C1 segment of cervical spinal cord (tissue), 14 donors: ENCODE results near the gene CD48.

ENCODE experiments used
- DNase-seq, 14 donors: peaks; one replicate each; lab custom pipeline; 2025; lab: John Stamatoyannopoulos, UW

Gene CD48, protein sequence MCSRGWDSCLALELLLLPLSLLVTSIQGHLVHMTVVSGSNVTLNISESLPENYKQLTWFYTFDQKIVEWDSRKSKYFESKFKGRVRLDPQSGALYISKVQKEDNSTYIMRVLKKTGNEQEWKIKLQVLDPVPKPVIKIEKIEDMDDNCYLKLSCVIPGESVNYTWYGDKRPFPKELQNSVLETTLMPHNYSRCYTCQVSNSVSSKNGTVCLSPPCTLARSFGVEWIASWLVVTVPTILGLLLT

DNA sequence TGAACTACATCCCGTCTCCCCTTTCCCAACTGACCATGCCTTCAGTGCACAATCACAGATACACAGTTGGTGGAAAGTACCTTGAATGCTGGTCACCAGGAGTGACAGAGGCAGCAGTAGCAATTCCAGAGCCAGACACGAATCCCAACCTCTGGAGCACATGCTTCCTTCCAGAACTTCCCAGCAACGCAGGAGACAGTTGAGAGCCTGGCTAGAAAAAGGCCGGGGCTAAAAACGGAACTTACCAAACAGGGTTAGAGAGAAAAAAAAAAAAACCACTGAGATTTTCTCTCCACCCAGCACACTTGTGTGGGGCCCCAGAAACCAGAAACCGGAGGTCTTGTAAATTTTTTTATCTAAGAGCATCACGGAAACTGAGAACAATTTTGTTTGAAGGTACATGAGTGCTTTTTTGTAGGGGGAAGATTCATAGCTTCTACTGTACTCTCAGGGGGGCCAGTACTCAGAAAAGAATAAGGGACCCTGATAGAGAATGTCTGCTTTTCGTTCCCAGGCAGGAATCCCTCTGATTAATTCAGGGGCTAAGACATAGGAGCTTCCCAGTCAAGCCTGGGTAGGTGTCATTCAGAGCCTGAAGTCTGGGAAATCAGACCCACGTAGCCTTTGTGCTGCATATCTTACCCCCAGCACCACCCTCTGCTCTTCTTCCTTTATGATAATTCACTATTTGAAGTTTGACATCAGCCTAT lies at the start of gene CD48:
TSS of gene CD48 (minus strand) at position 221 of the 710 bp plus-strand sequence. CDS start at position 162, 59 bp downstream.
- DNase-seq: no peak

DNA sequence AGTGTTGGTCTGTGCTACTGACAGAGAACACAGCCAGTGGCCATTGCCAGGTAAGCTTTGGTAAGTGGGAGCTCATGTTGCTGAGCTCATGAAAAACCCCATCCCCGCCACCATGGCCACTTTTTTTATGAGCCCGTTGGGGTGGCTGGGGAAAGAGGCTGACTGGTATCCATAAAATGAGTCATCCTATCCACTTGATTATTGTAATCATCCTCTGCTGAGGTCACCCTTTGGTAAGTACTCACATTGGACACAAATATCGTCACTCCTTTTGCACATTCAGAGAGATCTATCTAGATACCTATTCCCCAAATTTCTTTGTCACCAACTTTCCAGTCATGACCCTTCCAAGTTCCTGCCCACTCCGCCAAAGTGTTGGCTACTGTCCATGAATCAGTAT lies 49.4 kb upstream of the CD48 start:
- no peak for DNase-seq

DNA sequence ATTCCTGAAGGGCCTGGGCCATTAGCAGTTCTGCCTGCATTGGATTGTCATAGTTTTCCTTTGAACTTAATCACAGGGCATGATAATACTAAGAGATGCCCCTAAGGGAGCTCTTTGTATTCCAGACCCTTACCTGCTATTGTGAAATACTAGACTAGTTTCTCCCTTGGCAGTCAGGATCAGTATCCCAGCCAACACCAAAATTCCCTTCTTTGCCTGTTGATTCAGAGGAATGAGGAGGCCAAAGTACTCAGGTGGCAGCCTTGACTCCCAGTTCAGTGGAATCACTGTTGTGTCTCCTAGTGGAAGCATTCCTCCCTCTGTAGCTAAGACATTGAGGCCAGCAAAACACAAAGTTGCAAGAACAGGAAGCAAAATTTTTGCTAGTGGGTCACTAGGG lies 48.1 kb upstream of the CD48 start:
- DNase-seq: no peak

DNA sequence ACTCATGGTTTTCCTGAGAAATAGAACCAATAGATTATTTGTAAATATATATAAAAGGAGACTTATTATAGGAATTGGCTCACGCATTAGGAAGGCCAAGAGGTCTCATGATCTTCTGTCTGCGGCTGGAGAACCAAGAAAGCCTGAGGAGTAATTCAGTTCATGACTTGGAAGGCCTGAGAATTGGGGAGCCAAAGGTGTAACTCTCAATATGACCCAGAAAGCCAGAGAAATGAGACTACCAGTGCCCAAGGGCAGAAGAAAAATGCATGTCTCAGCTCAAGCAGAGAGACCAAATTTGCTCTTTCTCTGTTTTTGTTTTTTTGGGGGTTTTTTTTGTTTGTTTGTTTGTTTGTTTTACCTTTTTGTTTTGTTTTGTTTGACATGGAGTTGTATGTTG lies 46.9 kb upstream of the CD48 start:
- no peak for DNase-seq

DNA sequence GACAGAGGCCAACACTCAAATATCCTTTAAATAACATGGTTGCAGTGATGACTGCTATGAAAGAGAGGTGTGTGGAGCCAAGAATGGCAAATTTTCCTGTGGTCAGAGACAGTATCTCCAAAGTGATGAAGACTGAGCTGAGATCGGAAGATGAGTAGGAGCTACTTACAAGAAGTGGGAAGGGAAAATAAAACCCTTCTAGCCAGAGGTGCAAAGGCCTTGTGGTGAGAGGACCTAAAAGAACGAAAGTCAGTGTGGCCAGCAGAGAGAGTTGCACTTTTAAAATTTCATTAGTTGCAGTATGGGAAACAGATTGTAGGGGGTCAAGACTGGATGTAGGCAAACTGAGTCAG lies 45.2 kb upstream of the CD48 start:
- DNase-seq: no peak

DNA sequence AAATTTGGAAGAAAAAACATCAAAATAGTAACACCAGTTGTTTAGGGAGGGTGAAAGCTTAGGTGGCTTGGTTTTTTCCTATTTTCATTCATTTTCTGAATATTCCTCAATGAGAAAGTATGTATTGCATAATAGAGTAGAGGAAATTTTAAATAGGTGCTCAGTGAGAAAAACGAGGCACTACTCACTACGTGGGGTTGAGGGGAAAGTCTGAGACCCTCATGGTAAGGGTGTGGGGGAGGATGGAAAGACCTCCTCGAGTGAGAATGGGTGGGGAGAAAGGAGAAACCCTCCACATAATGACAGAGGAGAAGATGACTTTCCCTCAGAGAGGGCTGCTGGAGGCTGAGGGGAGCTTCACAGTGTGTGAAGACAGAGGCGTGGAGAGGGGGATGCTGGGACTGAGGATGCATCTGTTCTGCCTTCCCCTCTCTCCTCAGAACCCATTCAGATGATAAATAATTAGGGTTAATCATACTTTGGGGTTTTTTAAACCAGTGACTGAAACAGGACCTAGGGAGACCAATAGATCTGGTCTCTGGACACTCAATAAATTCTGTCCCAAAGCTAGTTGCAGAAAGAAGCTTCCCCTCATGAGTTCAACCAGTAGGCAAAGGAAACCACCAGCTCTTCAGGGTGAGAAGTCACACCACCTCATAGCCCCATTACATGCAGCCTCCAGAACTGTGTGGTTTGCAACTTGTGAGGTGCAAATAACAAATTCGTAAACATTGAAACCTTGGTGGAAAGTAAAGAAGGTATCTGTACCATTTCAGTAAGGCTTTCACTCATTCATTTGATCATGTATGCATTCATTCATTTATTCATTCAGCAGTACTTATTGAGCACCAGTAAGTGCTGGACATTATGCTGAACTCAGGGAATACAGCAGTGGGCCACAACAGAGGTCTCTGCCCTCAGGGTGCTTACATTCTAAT lies 44.6 kb upstream of the CD48 start:
- DNase-seq: no peak

DNA sequence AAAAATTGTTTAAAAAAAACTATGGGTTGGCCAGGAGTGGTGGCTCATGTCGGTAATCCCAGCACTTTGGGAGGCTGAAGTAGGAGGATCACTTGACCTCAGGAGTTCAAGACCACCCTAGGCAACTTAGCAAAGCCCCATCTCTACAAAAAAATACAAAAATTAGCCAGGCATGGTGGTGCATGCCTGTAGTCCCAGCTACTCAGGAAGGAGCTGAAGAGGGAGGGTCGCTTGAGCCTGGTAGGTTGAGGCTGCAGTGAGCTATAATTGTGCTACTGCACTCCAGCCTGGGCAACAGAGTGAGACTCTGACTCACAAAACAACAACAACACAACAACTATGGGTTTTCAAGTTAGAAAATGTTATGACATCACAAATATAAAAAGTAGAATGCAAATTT lies 43.8 kb upstream of the CD48 start:
- no peak for DNase-seq

DNA sequence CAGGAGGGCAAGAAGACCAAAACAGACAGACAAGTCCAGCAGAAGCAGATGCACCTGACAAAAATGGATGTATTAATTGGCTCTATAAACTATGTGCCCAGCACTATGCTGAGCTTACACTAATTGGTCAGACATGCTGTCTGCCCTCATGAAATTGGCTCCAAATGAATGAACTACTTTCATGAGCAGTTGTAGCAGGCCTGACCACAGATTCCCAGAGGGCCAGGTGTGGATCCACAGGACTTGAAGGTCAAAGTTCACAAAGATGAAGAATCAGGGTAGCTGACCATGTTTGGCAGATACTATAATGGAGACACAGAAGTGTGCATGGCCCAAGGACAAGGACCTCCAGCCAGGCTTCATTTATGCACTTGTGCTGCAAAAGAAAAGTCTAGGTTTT lies 42.0 kb upstream of the CD48 start:
- DNase-seq: no peak

DNA sequence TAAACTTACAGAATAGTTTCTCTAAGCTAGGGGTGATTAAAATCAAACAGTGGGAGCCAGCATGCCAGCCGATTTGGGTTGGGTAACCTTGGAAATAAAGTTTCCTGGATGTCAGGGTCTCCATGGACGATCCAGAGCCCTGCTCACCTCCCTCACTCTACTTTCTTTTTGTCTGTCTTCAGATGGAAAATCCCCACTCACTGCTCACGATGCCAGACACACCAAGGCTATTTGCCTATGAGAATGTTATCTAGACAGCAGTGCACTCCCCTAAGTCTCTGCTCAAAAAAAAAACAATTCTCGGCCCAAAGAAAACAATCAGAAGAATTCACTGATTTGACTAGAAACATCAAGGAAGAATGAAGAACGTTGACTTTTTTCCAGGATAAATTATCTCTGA lies 41.3 kb upstream of the CD48 start:
- DNase-seq: no peak

DNA sequence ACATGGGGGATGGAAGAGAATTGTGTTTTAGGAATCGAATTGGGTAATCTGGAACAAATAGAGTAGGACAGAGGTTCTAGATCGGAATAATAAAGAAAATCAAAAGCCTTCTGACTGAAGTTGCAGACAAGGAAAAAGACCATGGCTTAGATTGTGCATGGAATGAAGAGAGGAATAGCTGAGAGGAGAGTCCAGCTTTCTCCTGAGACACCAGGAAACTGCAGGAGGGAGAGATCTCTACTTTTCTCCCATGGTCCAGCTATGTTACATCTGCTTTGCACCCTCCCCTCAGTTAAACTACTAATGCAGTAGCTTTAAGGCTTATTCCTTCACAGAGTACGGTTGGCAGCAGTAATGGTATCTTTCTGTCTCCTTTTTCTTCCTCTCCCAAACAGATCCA lies 40.8 kb upstream of the CD48 start:
- DNase-seq: no peak

DNA sequence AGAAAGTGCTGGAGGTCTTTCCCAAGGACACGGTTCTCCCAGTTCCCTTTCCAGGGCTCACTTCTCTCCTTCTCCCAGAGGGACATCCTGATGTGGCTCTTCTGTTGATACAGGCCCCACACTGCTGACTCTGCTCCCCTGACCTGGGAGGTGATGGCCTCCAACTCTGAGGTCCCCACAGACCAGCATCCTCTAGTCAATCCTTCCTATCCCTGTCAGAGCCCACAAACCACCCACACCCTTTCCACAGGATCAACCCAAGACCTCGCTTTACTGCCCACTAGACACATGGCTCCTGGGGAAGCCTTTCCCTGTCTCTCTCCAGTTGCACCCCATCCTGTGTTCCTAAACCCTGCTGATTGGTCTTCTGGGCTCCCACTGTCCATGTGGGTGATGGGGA lies 39.0 kb upstream of the CD48 start:
- no peak for DNase-seq

DNA sequence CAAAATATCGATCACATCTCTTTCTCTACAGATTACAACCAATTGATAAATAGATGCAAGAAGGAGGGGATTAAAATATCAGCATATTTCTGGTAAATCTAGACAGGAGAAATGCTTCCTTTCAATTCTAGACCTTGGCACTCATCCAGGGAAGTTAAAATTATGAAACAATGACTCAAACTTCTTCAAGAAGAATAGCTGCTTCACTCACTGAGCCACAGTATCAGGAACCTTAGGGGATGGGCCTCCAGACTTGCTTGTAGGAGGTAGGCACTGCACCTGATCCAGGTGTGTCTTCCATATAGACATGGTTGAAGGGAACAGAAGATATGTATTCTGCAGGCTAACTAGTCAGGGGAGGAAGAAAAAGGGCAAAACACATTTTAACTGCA lies 37.3 kb upstream of the CD48 start:
- DNase-seq: no peak

DNA sequence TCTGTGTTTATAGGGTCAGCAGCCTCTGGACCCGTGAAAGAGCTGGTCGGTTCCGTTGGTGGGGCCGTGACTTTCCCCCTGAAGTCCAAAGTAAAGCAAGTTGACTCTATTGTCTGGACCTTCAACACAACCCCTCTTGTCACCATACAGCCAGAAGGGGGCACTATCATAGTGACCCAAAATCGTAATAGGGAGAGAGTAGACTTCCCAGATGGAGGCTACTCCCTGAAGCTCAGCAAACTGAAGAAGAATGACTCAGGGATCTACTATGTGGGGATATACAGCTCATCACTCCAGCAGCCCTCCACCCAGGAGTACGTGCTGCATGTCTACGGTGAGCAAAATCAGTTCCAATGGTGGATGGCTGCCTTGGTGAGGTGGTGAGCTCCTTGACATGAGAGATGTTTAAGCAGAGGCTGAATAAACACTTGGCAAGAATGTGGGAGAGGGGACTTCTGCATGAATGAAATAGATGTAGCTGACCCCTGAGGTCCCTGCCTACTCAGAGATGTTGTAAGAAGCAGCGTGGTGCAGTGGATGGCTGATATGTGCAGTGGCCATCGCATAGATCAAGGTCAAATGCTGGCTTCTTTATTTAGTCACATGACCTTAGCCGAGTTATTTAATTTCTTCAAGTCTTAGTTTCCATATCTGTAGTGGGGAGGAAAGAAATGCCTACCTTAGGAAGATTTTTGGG lies 36.7 kb upstream of the CD48 start:
- DNase-seq: no peak

DNA sequence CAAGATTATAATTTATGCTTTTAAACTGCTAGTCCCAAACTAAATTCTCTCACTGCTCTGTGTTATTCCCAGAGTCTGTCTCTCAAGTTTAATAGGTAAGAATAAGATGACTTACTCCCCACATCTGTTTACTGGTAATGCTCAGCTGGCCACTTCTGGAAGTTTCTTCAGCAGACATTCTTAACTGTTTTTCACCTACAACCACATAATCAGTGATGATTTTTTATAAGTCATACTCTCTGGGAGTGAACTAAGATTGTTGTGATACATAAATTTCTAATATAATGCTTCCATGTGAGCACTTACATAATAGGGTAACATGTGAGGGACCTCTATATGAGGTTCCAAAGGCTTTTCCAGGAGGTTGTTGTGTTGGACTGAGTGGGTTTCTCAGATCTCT lies 36.1 kb upstream of the CD48 start:
- DNase-seq: no peak

DNA sequence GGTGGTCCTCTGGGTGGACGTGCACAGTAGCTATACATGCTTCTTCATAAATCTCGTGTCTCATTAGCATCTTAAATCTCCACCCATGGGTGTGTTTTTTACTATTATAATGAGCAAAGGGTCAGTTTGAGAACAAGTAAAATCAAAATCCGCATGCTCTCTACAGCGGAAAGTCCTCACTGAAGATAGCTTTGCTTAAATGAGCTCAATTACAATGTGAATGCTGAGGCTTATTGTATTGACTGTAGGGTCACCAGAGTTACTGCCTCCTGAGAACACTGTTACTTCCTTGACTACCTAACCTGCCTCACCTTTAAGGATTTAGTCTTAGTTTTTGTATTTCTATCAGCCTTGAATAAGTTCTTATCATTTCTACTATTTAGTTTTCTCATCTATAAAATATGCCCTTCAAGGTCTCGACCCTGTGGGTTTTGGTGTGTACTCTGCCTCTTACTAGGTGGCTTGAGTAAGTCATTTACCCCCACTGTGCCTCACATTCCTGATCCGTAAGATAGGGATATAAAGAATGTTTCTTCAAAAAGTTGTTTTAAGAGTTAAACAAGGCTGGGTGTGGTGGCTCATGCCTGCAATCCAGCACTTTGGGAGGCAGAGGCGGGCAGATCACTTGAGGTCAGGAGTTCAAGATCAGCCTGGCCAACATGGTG lies 35.3 kb upstream of the CD48 start:
- no peak for DNase-seq

DNA sequence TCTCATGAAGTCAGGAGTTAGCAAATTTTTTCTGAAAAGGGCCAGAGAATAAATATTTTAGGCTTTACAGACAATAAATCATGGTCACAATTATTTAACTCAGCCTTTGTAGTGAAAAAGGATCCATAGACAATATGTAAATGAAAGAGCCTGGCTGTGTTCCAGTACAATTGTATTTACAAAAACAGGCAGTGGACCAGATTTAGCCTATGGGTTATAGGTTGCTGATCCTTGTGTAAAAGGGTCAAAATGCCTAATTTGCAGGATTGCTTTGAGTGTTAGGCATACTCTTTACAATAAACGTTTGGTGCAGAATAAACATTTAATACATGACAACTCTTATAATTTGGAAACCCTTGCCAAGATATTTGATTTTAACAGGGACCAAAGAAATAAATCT lies 33.9 kb upstream of the CD48 start:
- DNase-seq: no peak

DNA sequence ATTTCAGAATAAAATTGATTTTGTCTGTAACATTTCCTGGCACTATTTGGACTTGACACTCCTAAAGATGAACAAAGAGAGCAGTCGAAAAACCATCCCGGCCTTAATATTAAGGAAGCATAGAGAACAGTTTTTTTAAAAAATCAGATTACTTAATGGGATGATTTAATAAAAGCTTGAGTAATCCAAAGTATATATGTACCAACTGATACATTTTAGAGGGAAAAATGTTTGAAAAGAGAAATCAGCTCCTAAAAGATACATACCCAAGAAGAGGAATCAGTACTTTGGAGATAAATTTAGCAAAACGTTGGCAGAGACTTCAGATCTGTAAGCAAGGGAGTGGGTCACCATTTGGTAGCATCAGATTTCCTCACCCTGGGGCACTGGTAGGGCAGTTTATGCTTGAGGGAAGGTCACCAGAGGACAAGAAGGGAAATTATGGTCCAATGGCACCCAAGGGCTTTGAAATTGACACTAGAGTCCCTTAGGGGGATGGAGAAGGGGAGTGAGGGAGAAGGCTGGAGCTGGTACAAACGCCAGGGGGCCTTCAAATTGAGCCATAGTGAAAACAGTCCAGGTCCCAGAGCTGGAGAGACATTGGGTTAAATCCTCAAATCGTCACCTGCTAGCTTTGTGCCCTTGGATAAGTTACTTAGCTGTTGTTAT lies 33.4 kb upstream of the CD48 start:
- no peak for DNase-seq

DNA sequence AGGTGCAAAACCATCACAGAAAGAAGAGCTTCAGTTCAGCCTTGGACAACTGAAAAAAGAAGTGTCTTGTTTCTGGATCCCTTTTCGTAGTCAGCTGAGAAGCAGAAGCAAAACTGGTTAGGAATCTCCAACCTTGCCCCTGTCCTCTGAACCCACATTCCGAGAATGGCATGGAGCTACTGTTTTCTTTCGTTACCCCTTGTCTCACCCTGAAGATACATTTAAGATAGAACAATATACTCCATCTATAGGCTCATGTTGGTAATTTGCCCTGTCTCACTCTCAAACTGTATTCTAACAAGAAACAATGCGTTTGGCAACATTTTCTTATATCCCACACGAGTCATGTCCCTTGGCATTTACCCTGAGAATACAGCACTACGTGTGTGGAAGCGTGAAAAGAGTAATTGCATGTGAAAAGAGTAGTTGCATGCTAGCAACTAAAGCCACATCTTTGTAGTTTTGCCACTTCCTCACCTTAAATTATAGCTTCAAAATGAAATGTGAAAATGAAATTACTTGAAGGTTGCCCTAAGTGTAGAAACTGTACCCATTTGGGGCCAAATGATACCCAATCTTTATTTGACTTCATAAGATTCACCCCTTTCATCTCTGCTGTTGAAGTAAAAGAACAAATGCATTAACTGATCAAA lies 32.7 kb upstream of the CD48 start:
- no peak for DNase-seq

DNA sequence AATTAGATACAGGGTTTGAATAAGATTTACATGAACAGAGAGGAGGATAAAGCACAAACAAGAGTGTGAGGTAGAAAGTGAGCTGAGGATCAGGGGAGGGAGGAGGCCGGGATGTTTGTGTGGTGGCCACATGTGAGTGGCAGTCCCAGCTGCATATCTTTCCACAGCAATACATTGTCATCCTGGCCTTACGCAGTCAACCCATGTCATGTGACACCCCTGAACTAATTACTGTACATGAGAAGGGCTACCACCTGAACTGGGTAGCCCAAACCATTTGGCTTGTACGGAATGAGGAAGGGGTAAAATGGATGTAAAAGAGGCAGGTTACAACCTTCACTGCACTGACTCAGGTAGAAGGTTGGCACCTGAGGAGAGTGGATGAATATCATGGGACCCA lies 31.6 kb upstream of the CD48 start:
- no peak for DNase-seq

DNA sequence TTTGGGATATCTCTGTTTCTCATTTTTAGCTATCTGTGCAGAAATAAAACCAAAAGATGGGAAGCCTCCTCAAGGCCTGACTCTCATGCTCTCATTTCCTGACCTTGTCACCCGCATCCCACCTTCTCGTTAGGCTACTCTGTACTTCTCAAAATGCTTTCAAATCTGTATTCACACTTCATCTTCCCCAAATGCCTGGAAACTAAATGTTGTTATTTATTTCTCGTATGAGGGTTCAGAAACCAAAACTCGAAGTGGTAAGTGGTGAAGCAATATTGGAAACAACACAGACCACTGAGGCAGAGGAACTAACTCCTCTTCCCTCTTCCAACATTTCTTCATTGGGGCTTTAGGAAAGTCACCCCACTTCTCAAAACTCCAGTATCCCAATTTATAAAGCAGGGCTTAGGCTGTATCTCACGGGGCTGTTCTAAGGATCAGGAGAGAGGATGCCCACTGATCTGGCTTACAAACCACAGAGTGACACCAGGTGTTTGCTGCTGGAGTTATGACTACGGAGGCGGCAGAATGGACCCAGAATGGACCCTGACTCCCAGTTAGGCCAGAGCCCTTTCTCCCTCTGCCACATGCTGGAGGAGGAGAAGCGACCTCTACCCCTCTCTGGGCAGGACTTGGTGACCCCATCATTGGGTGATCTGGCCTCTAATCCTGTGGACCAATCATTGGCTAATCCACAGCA lies 31.0 kb upstream of the CD48 start:
- no peak for DNase-seq
